GM23248 (cell line): Measurements from ENCODE around the gene OR56A4. TPM values are rescaled to one million over a fixed set of nuclear protein-coding genes. Genes with fewer than 3 reads are reported as not detected.

Experiments used
- DNase-seq: peaks from one replicate; pipeline ENCODE4 v3.0.0-alpha.2; 2015
- H2AFZ ChIP-seq: fragments of 200-600 bp; sonication (generic); 2 replicates; pipeline ENCODE4 v1.6.1; 2016; ENCODE audit warnings: antibody characterized with exemption
- H3F3A ChIP-seq: fragments of 200-600 bp; sonication (generic); 2 replicates; pipeline ENCODE4 v1.6.1; 2016; ENCODE audit warnings: mild to moderate bottlenecking, antibody characterized with exemption, mixed run types; ENCODE audit not compliant: insufficient read depth
- H3K27ac ChIP-seq: fragments of 200-600 bp; sonication (generic); 2 replicates; pipeline ENCODE4 v1.5.1; 2016; ENCODE audit warnings: mild to moderate bottlenecking
- H3K27me3 ChIP-seq: fragments of 200-600 bp; sonication (generic); replicated peaks from 2 replicates; pipeline ENCODE4 v1.6.1; 2016; ENCODE audit warnings: mild to moderate bottlenecking; ENCODE audit not compliant: insufficient read depth
- H3K36me3 ChIP-seq: fragments of 200-600 bp; sonication (generic); 2 replicates; pipeline ENCODE4 v1.6.1; 2016; ENCODE audit warnings: low read depth, mild to moderate bottlenecking
- H3K4me1 ChIP-seq: fragments of 200-600 bp; sonication (generic); 2 replicates; pipeline ENCODE4 v1.6.1; 2016; ENCODE audit warnings: mild to moderate bottlenecking; ENCODE audit not compliant: insufficient read depth
- H3K4me2 ChIP-seq: fragments of 200-600 bp; sonication (generic); one replicate; pipeline ENCODE4 v1.6.1; 2016; ENCODE audit warnings: mild to moderate bottlenecking; ENCODE audit not compliant: unreplicated experiment
- H3K4me3 ChIP-seq: fragments of 200-600 bp; sonication (generic); 2 replicates; pipeline ENCODE4 v1.5.1; 2016; ENCODE audit warnings: mild to moderate bottlenecking
- H3K79me2 ChIP-seq: fragments of 200-600 bp; sonication (generic); 2 replicates; pipeline ENCODE4 v1.6.1; 2016; ENCODE audit warnings: mild to moderate bottlenecking; ENCODE audit not compliant: insufficient read depth
- H3K9ac ChIP-seq: fragments of 200-600 bp; sonication (generic); 2 replicates; pipeline ENCODE4 v1.6.1; 2016; ENCODE audit warnings: mild to moderate bottlenecking
- H3K9me2 ChIP-seq: fragments of 200-600 bp; sonication (generic); 2 replicates; pipeline ENCODE4 v1.6.1; 2016; ENCODE audit warnings: mixed run types, mild to moderate bottlenecking, moderate library complexity; ENCODE audit not compliant: insufficient read depth
- H3K9me3 ChIP-seq: fragments of 200-600 bp; sonication (generic); one replicate; pipeline ENCODE4 v1.6.1; 2017; ENCODE audit warnings: low read depth
- H4K20me1 ChIP-seq: fragments of 200-600 bp; sonication (generic); 2 replicates; pipeline ENCODE4 v1.6.0; 2016; ENCODE audit not compliant: insufficient read depth
- EZH2 ChIP-seq: fragments of 200-600 bp; sonication (generic); IDR thresholded peaks from 2 replicates; pipeline ENCODE4 v1.6.1; 2018; ENCODE audit warnings: antibody characterized with exemption, mild to moderate bottlenecking; ENCODE audit not compliant: insufficient read depth, poor library complexity, severe bottlenecking
- EZH2phosphoT487 ChIP-seq: fragments of 200-600 bp; sonication (generic); IDR thresholded peaks from 2 replicates; pipeline ENCODE4 v1.6.1; 2018; ENCODE audit warnings: antibody characterized with exemption, moderate library complexity, mild to moderate bottlenecking, low read depth; ENCODE audit not compliant: insufficient read depth
- WGBS, 2 experiments: methylation state at CpG; one replicate each; pipeline ENCODE4 v1.1.6; 2015 to 2017; ENCODE audit warnings: low lambda C conversion rate in 2 of 2, low coverage in 1 of 2; ENCODE audit errors: missing lambda C conversion rate in 2 of 2; 5-methylcytosine and 5-hydroxymethylcytosine counted together
- in situ Hi-C: fragments of 300-500 bp; cut with MboI; formaldehyde crosslinking; loops from 2 replicates; pipeline ENCODE4 v1.15.0; 2020
- polyA plus RNA-seq: library from polyadenylated mRNA; unstranded; fragments of >200 nt; fragmentation: Nextera tagmentation; extraction: Ambion mirVana; gene quantifications from 2 replicates; pipeline ENCODE4 v1.2.1, GENCODE V29; 2016
- total RNA-seq: library from RNA; depleted of rRNA; stranded (reverse); fragments of >200 nt; shearing (Covaris generic); gene quantifications from 2 replicates; pipeline ENCODE4 v1.2.3, GENCODE V29; 2014; rRNA removed

OR56A4 gene, protein sequence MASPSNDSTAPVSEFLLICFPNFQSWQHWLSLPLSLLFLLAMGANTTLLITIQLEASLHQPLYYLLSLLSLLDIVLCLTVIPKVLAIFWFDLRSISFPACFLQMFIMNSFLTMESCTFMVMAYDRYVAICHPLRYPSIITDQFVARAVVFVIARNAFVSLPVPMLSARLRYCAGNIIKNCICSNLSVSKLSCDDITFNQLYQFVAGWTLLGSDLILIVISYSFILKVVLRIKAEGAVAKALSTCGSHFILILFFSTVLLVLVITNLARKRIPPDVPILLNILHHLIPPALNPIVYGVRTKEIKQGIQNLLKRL
- total RNA-seq = not detected in 2 replicates
- not detected in 2 replicates for polyA plus RNA-seq

DNA sequence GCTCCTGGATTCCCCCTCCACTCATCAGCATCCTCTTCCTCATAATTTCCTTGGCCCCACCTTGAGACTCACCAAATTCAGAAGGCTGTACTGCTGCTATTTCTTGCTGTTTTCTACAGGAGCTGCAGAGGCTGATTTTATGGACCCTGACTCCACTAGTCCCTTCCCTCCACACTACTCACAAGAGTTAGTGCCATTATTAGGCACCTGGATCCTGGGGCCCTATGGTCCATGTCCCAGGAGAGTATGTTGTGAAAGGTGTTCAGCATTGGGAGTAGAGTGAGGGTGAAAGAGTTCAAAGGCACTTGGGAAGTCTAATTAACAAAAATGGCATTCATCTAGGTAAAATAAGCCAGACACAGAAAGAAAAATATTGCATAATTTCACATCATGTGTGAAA, at the start of gene OR56A4:
Gene OR56A4, minus strand, starts transcription at position 101 of the 400 bp plus-strand sequence. CDS start 3,954 bp downstream, outside the sequence.
- Histone ChIP-seq H3K27me3 (no peaks in the 10 kb centered on the region; the same call in 1 of the 2 replicates), H3K9me3 (no peaks in the 10 kb centered on the region), H3K36me3 (no peaks in the 10 kb centered on the region), H3K4me3 (no peak within 1 kb of the TSS), H3K79me2 (no peaks in the 10 kb centered on the region), H3K9me2 (no peaks in the 10 kb centered on the region), H3K27ac (no peak within 1 kb of the TSS), H3K4me1 (no peaks in the 10 kb centered on the region), H4K20me1 (no peaks in the 10 kb centered on the region), H2AFZ (no peak within 1 kb of the TSS), H3K9ac (no peak within 1 kb of the TSS), H3F3A (no peaks in the 10 kb centered on the region), H3K4me2 (no peak within 1 kb of the TSS)
- no peak for DNase-seq
- in situ Hi-C loops = no loop called here
- TF ChIP-seq EZH2phosphoT487 = no peak
- no peak for TF ChIP-seq EZH2

DNA sequence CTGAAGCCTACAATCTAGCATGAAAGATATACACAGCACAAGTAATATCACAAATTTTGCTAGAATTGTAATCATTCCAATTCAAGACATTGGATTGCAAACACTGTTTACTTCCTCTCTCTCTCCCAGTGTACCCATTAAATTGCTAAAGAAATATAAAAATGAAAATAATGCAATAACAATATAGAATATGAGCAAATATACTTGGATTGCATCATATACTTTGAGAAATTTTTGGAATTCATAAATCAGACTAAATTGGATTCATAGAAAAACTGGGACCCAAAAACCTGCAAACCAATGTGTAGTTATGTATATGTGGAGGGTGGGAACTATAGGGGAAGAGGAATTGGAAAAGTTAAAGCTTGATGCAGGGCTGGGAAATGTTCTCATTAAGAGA, 48.8 kb upstream of the OR56A4 start:
- Histone ChIP-seq H3K9me3 (no peaks in the 10 kb centered on the region), H3K9me2 (no peaks in the 10 kb centered on the region), H3K4me3 (no peak overlapping the region), H3K27me3 (0 out of 2 replicates have a peak, but pooled peaks cover 9% of the 10 kb centered on the region), H3K27ac (no peak overlapping the region), H3K36me3 (no peaks in the 10 kb centered on the region), H3K4me1 (no peaks in the 10 kb centered on the region), H2AFZ (no peak overlapping the region), H3F3A (no peaks in the 10 kb centered on the region), H4K20me1 (no peaks in the 10 kb centered on the region), H3K4me2 (no peak overlapping the region), H3K79me2 (no peaks in the 10 kb centered on the region), H3K9ac (no peak overlapping the region)
- TF ChIP-seq EZH2phosphoT487 (no peak), EZH2 (no peak)
- in situ Hi-C loops = no loop called here
- no peak for DNase-seq

DNA sequence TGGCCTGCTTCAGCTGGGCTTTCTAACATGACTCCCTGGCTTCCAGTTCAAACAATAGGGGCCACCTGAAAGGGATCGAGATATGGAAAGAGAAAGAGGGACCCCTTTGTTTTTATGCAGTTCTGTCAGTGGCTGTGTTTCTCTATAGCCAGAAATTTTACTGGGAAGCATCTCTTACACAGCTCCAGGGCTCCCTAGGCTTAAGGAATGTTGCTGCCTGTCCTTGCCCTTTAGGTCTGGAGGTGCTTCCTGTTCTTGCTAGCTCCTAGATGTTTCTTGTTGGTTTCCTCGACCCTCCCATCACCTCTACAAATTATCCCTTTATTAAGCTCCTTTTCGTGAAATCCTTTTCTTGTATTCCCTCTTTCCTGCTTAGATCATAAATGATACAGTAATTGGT, 45.6 kb upstream of the OR56A4 start:
- WGBS, 2 experiments = 19 to 23% methylated on average over 3 of the region's 3 CpGs

DNA sequence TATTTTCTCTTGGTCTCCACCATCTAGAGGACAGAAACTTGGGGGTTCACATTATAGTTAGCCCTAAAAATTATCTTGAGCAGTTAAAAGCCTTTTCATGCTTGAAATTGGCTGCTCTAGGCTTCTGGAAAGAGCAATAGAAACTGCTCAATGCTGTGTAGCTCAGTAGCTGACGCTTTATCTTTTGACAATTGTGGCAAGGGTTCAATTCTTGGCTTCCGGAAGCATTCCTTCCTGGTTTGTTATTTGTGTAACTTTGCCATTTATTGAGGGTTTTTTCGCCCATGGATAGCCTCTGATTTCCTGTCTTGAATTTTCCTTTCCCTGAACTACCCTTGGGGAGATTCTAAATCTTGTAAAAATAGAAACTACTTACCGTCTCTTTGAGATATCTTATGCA, 34.1 kb upstream of the OR56A4 start:
- 23 to 27% methylated on average over 4 of the region's 4 CpGs for WGBS, 2 experiments
- in situ Hi-C loops = no loop called here

More for the DNA sequence above, 45.6 kb upstream of the OR56A4 start:
- Histone ChIP-seq H3K27me3 (0 out of 2 replicates have a peak, but pooled peaks cover 7% of the 10 kb centered on the region), H3K9ac (no peak overlapping the region), H3K36me3 (no peaks in the 10 kb centered on the region), H3K9me3 (no peaks in the 10 kb centered on the region), H3K4me2 (no peak overlapping the region), H3K27ac (no peak overlapping the region), H3K4me1 (no peaks in the 10 kb centered on the region), H3F3A (no peaks in the 10 kb centered on the region), H3K4me3 (no peak overlapping the region), H3K9me2 (no peaks in the 10 kb centered on the region), H3K79me2 (no peaks in the 10 kb centered on the region), H4K20me1 (no peaks in the 10 kb centered on the region), H2AFZ (no peak overlapping the region)
- in situ Hi-C loops = no loop called here
- no peak for DNase-seq
- TF ChIP-seq EZH2 (no peak), EZH2phosphoT487 (no peak)

More for the DNA sequence above, 34.1 kb upstream of the OR56A4 start:
- TF ChIP-seq EZH2 (no peak), EZH2phosphoT487 (no peak)
- H4K20me1 ChIP-seq = no peaks in the 10 kb centered on the region
- no peak overlapping the region for H3K27ac ChIP-seq
- no peaks in the 10 kb centered on the region for H3K79me2 ChIP-seq
- no peak overlapping the region for H3K4me2 ChIP-seq
- no peaks in the 10 kb centered on the region for H3K4me1 ChIP-seq
- H3K36me3 ChIP-seq = no peaks in the 10 kb centered on the region
- H3F3A ChIP-seq = no peaks in the 10 kb centered on the region
- no peak overlapping the region for H3K9ac ChIP-seq
- no peak overlapping the region for H2AFZ ChIP-seq
- H3K27me3 ChIP-seq = no peaks in the 10 kb centered on the region
- no peak overlapping the region for H3K4me3 ChIP-seq
- H3K9me3 ChIP-seq = no peaks in the 10 kb centered on the region
- no peaks in the 10 kb centered on the region for H3K9me2 ChIP-seq
- DNase-seq = no peak
